HCT116 (cell line): ENCODE measurements around the gene ARGLU1.

Experiments used
- EZH2phosphoT487 ChIP-seq: fragments of 200-600 bp; IDR thresholded peaks from 2 replicates; pipeline ENCODE4 v1.6.1; 2018; ENCODE audit warnings: antibody characterized with exemption, borderline replicate concordance
- FOSL1 ChIP-seq: IDR thresholded peaks from 2 replicates; pipeline ENCODE4 v1.6.1; 2012; ENCODE audit warnings: low read depth
- POLR2A ChIP-seq: IDR thresholded peaks from 2 replicates; pipeline ENCODE4 v1.7.0; 2011; ENCODE audit warnings: borderline replicate concordance; ENCODE audit not compliant: insufficient read depth, insufficient read length; ENCODE audit errors: extremely low read depth
- TF ChIP-seq, protein P1 (sequence below): IDR thresholded peaks from 2 replicates; pipeline ENCODE4 v1.6.1; 2012; ENCODE audit warnings: low read depth
- TF ChIP-seq, protein P2 (sequence below), 3 experiments: fragments of 200-600 bp in 1 of 3; sonication (generic) in 1 of 3; IDR thresholded peaks in 2 of 3; conservative IDR thresholded peaks in 1 of 3; 2 replicates each; pipeline ENCODE4 v1.5.1; 2012 to 2017; ENCODE audit warnings: low read depth in 2 of 3, low read length in 2 of 3, antibody characterized with exemption in 1 of 3, borderline replicate concordance in 1 of 3, control low read depth in 1 of 3, mild to moderate bottlenecking in 1 of 3, mixed read lengths in 1 of 3, mixed run types in 1 of 3, moderate library complexity in 1 of 3; ENCODE audit not compliant: insufficient read depth in 1 of 3
- TF ChIP-seq, protein P3 (sequence below): IDR thresholded peaks from 2 replicates; pipeline ENCODE4 v1.6.1; 2012

DNA sequence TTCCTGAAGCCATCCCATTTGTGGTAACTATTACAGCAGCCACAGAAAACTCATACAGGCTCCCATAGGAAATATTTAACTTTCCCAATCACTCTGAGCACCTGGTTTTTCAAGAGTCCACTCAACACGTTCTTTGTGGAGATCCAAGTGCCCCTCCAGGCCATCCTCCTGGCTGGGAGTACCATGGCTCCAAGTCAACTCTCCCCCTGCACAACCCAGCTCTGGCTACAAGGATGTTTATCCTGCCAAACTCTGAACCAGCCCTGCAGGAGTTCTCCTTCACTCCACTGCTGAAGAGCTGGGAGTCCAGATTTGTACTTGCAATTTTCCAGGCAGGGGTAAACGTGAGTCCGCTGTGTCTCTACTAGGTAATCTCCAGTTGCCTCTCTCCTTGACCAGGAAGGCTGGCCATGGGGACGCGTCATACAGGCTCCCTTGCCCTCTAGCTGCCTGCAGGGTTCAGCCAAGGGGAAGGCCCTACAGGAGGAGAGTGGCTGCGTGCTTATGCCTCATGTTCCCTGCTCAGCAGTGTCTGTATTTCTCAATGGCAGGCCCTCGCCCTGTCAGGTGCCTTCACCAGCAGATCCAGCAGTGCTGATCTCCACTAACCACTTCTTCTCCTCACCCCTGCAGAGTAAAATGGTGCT is 29.9 kb upstream of the ARGLU1 start:
- no peak for TF ChIP-seq POLR2A
- TF ChIP-seq EZH2phosphoT487 = no peak
- no peak for TF ChIP-seq FOSL1
- TF ChIP-seq, protein P1, sequence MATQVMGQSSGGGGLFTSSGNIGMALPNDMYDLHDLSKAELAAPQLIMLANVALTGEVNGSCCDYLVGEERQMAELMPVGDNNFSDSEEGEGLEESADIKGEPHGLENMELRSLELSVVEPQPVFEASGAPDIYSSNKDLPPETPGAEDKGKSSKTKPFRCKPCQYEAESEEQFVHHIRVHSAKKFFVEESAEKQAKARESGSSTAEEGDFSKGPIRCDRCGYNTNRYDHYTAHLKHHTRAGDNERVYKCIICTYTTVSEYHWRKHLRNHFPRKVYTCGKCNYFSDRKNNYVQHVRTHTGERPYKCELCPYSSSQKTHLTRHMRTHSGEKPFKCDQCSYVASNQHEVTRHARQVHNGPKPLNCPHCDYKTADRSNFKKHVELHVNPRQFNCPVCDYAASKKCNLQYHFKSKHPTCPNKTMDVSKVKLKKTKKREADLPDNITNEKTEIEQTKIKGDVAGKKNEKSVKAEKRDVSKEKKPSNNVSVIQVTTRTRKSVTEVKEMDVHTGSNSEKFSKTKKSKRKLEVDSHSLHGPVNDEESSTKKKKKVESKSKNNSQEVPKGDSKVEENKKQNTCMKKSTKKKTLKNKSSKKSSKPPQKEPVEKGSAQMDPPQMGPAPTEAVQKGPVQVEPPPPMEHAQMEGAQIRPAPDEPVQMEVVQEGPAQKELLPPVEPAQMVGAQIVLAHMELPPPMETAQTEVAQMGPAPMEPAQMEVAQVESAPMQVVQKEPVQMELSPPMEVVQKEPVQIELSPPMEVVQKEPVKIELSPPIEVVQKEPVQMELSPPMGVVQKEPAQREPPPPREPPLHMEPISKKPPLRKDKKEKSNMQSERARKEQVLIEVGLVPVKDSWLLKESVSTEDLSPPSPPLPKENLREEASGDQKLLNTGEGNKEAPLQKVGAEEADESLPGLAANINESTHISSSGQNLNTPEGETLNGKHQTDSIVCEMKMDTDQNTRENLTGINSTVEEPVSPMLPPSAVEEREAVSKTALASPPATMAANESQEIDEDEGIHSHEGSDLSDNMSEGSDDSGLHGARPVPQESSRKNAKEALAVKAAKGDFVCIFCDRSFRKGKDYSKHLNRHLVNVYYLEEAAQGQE = no peak
- TF ChIP-seq, protein P2, sequence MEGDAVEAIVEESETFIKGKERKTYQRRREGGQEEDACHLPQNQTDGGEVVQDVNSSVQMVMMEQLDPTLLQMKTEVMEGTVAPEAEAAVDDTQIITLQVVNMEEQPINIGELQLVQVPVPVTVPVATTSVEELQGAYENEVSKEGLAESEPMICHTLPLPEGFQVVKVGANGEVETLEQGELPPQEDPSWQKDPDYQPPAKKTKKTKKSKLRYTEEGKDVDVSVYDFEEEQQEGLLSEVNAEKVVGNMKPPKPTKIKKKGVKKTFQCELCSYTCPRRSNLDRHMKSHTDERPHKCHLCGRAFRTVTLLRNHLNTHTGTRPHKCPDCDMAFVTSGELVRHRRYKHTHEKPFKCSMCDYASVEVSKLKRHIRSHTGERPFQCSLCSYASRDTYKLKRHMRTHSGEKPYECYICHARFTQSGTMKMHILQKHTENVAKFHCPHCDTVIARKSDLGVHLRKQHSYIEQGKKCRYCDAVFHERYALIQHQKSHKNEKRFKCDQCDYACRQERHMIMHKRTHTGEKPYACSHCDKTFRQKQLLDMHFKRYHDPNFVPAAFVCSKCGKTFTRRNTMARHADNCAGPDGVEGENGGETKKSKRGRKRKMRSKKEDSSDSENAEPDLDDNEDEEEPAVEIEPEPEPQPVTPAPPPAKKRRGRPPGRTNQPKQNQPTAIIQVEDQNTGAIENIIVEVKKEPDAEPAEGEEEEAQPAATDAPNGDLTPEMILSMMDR (IDR thresholded peaks at IDR 0.05 in 2 of 3, conservative IDR thresholded peaks at IDR 0.05 in 1 of 3; ENCODE audit: borderline replicate concordance in 1 of 3, insufficient read depth in 1 of 3, low read depth in 2 of 3, low read length in 2 of 3) = no peak
- TF ChIP-seq, protein P3, sequence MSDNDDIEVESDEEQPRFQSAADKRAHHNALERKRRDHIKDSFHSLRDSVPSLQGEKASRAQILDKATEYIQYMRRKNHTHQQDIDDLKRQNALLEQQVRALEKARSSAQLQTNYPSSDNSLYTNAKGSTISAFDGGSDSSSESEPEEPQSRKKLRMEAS = no peak
